NCI-H2171 (cell line): ENCODE data around the gene ESRRB.

ENCODE experiments used
- DNase-seq: peaks from one replicate; lab custom pipeline; 2025; lab: John Stamatoyannopoulos, UW

The ESRRB gene

DNA sequence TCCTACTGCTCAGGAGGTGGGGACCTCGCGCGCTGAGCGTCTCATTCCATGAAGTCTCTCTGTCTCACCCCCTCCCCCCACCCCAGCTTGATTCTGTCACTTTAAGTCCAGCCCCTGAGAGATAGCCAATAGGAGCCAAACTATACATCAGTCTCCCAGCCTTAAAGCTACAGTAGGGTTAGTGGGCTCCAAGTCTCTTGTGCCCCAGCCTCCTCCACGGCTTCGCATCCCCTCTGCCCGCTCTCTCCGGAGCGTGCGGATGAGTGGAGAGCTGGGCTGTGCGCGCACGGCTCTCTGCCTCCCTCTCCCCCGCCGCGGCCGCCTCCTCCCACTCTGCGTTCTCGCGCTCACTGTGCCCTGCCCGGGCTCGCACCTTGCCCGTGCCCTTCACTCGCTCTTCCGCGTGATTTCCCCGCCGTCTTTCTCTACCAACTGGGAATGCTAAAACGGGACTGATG is at the start of gene ESRRB:
Gene ESRRB, plus strand, starts transcription at position 191 of the 458 bp plus-strand sequence. Its CDS starts 265 bp downstream, at position 456.
- peak; percentile 15 for DNase-seq

DNA sequence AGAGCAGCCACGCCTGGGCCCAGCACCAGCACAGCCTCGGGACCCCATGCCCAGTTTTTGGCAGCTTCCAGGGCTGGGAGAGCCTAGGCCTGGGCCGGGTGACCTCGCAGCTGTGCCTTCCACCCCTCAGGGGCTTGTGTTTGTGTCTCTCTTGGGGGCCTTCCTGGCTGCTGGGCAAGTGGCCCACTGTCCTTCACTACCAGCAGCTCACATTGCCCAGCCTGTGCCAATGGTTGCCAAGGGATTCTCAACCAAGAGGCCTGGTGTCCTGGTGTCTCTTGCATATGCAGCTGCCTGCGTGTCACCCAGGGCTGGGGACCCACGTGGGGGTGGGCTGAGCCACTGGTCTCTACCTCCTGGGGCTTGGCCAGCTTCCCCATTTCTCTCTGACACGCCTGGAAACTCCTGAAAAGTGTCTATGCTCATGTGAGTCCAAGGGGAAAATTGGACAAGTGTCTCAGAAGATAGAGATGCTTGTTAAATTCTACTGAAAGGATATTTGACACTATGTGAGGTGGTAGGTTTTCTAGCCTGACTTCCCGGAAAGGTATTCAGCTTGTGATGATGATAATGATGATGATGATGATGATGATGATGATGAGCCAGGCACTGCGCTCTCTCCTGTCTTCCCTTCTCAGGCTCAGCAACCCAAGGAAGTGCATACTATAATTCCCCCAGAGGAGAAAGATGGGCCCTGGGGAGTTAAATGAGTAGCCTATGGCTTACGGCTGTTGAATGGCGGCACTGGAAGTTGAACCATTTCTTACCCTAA is 48.8 kb upstream of the ESRRB start:
- no peak for DNase-seq

DNA sequence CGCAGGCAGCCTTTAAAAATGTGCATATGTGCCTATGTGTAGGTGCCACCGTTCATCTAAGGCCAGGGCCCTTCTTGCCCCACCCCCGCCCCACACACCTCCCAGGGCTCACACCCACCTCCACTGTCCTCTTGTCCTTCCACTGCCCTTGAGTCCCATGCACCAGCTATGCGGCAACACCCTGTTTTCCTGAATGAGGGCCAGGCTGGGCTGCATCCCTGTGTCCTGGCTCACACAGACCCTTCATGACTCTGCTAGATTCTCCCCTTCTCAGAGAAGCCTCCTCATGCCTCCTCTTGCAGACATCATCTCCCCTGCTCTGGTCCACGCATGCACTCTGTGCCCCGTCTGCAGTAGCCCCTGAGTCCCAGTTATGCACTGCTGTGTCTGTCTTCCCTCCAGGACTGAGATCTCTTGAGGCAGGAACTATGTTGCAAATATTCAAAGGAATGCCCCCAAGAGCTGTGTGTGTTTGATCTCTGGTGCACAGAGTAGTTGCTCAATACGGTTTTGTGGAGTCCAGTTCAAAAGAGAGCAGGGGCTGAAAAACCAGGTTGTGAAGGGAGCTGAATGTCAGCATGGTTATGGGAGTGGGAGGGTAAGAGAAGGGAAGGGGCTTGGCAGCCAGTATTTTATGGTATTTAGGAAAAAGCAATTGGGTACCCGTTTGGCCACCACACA is 47.3 kb upstream of the ESRRB start:
- no peak for DNase-seq

DNA sequence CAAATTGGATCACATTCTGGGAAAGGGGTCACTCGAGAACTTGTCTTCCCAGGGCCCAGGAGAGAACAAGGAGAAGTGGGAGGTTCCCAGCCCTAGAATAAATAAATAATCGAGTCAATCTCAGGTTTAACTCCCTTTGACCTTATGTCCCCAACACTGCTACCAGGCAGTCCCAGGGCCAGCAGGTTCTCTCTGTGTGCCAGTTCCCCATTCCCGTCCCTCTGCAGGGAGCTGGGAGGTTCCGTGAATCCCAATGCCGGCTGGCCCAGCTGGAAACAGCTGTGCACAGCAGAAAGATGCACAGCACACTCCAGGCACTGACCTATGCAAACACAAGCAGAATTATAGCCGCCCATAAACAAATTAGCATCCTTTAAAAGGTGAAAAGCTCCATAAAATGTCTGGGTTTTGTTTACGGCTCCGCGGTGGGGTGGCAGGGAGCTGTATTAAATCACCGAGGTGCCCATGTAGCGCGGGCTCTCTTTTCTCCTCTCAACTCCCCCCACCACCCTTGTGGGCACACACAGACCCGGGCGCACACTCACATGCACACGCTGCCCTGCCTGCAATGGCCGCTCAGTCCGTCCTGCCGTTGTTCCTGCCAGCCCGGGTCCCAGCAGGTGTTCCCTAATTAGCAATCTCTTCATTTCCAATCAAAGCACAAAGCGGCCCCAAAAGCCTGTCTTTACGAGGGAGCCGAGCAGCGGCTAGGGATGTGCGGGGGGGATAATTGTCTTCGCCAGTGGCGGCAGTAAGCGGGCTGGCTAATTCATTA is 46.6 kb upstream of the ESRRB start:
- peak; percentile 22 for DNase-seq

DNA sequence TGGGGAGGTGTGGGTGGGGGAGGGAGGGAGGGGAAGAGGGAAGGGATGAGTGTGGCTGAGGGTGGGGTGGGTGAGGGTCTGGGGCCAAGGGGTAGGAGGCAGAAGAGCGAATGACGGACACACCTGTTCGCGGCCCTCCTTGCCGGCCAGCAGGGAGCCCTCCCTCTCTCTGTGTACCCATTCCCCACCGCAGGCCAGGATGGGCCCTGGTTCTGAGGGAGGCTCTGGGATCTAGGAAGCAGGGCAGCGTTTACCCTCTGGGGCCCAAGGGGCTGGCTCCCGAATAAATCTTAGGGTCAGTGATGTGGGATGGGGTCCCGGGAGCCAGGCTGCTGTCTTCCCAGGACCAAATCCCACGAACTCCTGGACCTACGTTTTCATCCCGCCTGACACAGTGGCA is 46.0 kb upstream of the ESRRB start:
- DNase-seq = no peak

DNA sequence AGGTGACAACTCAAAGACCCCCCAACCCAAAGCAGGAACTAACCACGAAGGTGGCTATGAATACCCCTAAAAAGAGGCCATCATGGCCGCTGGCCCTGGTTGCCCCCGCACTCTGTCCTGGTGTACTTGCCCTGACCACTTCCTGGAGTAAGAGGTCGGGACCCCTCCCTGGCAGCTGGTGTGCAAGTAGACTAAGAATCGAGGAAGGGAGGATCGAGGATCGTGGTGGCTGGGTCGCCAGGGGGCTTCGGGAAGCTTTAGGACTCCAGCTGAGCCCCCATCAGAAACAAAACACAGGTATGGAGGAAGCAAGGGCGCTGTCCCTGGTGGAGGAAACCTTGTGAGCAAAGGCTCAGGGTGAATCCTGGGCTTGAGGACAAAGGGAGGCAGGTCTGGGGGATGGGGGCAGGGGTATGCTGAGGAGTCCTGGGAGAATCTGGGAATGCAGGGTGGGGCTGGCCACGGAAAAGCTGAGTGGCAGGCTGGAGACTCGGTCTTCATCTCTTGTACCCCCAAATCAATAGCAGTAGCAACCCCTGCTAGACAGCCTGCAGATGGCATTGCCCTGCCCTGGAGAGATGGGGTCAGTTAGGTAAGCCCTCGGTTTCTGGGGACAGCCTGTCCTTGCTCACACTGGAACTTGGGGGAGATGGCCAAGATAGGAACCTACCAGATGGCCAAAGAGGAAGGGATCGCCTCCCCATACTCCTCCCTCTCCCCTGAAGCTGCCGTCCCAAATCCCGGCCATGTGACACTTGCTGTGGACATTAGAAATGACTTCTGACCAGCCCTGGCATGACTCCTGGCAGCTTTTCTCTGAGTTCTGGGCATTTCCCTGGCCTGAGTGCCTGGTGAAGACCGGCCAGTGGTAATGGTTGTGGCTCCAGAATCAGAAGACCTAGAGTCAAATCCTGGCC is 45.3 kb upstream of the ESRRB start:
- DNase-seq = no peak

DNA sequence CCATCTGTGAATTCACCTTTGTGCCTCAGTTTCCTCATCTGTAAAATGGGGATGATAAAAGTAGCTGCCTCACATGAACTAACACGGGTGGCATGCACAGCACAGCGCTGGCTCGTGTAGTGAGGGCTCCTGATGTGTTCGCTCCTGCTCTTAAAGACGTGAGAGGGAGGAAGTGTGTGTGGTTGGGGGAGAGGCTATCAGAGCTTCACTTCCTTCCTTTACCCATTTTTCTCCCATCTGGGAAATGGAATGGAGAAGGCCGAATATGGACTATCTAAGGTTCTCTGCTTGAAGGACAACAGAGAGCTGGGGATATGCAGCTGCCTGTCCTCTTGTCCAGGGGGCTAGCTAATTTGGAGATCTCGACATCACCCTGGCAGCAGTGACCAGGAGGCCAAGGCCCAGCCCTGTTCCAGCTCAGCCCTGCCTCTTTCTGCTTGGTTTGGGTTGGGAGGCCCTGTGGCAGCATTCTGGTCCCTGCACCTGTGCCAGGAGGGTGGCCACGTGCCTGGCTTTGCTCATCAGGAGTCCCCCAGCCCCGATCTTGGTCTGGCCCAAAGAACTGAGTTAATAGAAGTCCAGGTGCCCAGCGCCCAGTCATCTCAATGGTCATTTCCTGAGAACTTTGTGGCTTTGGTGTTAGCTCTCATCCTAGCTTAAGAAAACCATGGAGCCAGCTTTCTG is 44.5 kb upstream of the ESRRB start:
- no peak for DNase-seq

DNA sequence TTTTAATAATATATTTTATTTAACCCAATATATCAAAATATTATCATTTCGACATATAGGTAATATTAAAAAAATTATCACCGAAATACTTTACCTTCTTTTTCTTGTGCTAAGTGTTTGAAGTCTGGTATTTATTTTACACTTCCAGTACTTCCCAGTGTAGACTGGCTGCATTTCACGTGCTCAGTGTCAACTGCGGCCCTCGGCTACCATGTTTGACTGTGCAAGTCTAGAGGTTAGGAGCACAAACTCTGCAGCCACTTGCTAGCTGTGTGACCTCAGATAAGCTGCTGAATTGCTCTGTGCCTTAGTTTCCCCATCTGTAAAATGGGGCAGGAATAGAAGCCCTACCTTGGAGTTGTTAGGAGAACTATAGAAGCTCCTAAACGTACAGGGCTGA is 42.3 kb upstream of the ESRRB start:
- no peak for DNase-seq

DNA sequence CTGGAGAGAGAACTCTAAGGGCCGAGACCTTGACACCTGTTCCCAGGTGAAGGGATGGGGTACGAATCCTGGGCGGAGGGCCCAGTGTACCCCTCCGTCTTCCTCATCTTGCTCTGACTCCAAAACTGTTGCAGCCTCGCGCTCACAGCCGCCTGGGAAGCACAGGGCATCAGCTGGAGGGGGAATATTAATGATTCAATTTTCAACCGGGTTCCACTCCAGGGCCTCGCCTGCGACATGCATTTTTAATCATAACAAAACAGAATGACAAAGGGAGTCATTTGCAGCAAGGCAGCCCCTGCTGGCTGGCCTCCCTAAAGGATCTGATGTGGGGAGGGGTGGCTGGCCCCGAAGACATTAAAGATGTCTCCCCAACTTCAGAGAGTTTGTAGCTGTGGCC is 41.6 kb upstream of the ESRRB start:
- no peak for DNase-seq

DNA sequence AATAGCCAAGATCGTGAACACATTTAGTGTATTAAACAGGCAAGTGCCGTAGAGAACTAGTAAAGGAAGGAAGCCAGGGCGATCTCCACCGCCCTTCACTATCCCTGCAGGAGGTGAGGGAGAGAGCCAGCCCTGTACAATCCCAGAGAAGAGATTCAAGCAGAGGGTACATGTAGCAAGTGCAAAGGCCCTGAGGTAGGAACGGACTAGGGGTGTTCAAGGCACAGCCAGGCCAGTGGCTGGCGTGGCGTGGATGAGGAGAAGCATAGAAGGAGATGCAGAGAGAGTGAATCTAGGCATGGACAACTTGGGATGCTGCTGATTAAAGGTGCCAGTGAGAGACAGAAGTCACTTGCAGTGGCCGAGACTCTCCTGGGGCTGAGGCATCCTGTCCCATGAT is 39.1 kb upstream of the ESRRB start:
- no peak for DNase-seq

DNA sequence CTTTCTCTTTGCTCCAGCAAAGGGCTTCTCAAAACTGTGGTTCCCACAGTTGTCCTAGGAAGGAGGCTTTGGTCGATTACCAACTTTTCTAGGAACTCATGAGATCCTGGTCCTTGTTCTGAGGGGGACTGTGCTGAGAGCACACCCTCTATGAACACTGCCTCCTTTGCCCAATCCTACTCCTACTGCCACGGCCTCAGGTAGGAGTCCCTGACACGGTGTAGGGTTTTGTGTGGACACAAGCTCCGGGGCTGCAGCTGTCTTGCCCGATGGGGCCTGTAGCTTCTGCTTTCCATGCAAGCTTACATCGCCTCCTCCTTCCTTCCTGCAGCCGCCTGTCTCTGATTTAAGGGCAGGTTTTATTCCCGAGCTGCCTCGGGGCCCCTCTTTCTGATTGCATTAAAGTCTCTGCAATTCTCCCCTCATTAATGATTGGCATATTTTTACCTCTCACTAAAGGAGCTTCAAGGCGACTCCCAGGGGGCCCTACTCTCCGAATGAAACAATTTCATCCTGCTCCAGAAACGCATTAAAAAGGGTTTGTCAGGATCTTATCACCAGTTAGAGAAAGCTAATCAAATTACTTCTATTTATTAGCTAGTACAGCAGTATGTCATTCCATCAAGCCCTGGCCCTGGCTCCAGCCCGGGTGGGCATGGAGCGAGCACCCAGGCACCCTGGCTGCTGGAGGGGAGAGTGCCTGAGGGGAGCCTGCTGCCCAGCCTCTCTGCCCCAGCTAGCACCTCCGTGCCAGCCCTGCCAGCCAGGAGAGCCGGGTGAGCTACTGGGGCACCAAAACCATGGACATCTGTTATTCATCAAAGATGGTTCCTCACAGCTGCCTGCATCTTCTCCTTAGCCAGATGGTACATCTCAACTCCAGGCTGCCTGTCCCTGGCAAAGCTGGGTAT is 38.0 kb upstream of the ESRRB start:
- peak; percentile 68 for DNase-seq

DNA sequence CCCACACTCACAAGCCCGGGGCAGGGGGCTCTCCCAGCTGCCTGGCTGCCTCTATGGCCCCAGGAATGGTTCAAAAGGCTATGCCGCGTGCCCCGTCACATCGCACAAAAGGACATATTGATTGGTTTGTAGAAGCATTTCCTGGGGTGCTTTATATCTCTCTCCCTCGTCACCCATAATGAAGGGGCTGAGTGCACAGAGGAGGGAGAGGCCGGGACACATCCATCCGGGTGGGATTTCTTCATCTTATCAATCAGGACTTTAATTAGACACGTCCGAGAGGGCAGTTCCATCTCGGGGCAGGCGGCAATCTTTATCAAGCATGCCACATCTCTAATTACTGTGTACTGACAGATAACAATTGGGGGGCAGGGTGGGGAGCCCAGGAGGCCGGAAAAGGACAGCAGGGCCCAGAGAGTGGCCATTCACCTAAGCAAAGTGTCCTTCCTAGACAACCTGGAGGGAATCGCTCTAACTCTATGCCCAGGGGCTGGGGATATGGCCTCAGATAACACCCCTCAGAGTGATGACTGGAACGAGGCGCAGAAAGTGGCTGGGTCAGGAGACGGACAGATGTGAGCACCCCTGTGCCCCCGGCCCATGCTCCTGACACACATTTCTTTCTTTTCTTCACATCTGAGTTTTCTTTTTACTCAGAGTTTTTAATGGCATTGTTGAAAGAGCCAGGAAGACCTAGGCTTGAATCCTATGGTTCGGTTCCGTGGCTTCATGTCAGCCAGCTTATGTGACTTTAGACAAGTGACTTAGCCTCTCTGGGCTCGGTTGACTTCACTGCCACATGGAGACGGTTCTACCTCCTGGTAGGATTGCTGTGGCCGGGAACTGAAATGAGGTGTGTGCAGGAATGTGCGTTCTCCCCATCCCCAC is 36.0 kb upstream of the ESRRB start:
- no peak for DNase-seq

DNA sequence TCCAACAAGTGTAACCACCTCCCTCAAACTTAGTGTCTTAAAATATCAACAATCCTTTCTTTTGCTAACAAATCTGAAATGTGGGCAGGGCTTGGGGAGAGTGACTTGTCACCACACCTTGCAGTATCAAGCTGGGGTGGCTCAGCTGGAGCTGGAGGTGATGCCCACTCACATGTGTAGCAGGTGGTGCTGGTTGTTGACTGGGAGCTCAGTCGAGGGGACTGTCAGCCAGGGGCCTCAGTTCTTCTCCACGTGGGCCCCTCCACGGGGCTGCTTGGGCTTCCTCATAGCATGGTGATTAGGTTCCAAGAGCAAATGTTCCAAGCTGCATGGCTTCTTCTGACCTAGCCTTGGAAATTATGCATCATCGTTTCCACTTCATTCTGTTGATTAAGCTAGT is 32.6 kb upstream of the ESRRB start:
- DNase-seq = no peak

DNA sequence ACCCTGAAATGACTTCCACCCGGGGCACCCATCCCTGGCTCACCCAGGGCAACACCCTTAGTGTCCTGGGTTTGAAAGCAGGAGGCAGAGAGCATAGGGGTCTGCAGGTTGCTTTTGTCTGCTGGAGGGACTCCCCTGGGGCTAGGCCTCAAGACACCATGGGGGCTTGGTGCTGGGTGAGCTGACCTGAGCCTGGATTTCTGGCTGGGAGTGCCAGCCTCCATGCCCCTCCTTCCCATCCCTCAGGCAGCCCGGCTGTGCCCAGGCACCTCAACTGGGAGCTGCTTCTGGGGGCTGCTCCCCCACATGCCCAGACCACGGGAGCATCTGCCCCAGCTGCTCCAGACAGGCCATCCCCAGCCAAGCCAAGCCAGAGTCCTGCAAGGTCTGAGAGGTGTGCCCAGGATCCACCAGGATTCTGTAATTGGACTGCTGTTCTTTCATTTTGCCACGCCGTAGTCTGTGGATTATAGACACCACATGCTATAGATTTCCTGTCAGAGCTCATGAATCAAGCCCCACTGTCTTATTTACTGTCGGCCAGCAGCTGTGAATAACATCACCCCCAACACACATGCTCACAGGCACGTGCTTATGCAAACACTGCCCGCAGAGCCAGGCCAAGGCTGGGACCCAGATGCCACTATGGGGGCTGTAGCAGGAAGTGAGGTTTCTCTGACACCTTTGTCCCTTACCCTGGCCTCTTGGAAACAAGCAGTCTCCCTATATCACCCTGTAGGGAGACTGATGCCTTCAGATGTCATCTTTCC is 29.4 kb upstream of the ESRRB start:
- DNase-seq = no peak

DNA sequence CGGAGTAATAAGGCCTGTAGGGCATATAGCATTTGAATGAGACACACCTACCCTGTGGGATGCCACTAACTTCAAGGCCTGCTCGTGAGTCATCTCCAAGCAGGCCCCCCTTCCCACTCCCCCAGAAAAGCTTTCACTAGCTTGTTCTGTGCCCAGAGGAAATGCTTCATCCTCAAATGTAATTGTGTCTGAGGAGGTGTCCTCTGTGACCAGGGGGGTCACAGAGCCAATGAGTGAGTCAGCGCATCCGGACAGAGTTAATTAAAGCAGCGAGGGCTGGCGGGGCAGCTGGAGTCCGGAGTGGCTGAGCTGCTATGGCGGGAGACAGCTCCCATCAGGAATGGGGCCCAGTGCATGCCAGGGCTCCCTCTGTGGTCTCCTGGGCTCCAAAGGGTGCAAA is 27.0 kb upstream of the ESRRB start:
- DNase-seq = no peak

DNA sequence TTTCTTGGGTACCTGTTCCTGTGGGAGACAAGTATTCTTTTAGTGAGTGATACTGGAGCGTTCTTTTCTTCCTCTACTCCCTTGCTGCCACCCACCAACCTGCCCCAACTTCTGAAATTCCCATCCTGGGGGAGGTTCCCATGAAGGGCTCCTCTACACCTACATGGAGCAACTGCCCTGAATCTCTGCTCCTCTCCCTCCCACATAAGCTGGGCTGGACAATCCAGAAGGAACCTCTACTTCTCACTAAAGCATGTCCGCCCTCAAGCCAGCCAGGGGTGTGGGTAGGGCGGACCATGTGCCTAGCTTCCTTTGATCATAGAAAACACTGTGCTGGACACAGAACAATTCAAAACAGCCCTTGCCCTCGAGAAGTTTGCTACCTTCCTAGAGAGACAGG is 25.9 kb upstream of the ESRRB start:
- DNase-seq = no peak

DNA sequence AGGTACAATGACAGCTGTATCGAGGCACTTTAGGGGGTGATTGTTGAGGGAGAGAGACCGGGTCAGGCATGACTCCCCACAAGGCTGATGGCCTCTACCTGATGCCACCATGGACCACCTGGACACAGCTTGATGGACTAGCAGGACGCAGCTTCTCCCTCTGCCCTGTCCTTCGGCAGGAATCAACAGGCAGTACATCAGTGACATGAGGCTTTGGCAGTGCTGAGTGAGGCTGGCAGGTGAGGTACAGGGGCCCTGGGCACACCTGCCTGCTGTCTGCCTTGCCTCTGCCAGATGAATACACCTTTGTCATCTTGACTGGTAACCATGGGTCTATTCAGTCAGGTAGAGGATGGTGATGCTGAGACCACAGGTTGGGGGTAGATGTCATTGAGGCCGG is 25.3 kb upstream of the ESRRB start:
- DNase-seq = no peak

DNA sequence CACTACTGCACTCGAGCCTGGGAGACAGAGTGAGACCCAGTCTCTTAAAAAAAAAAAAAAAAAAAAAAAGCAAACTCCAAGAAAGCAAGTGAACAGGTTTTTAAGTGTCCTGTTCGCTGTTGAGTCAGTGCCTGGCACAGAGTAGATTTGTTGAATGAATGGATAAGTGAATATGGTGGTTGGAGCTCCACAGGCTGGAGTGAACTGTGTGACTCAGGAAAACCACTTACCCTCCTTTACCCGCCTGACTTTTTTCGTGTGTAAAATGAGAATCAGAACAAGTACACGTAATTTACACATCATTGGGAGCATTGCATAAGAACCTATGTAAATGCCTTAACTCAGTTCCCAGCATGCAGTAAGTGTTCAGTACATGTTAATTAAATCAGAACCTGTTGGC is 24.0 kb upstream of the ESRRB start:
- no peak for DNase-seq
